Fibroblast of mammary gland (primary cell): ENCODE results near the gene SLC26A8.

Experiments used
- DNase-seq: peaks from one replicate; pipeline ENCODE4 v3.0.0-alpha.2; 2010; ENCODE audit warnings: low read depth
- H3K4me3 ChIP-seq: 2 replicates; pipeline ENCODE4 v1.5.1; 2011; ENCODE audit warnings: low read depth, mild to moderate bottlenecking, low read length, moderate library complexity; ENCODE audit not compliant: control insufficient read depth
- TF ChIP-seq, protein P1 (sequence below): conservative IDR thresholded peaks from 2 replicates; pipeline ENCODE4 v1.5.1; 2011; ENCODE audit warnings: low read depth, low read length, inconsistent platforms; ENCODE audit not compliant: control insufficient read depth, insufficient read depth

The SLC26A8 gene, protein sequence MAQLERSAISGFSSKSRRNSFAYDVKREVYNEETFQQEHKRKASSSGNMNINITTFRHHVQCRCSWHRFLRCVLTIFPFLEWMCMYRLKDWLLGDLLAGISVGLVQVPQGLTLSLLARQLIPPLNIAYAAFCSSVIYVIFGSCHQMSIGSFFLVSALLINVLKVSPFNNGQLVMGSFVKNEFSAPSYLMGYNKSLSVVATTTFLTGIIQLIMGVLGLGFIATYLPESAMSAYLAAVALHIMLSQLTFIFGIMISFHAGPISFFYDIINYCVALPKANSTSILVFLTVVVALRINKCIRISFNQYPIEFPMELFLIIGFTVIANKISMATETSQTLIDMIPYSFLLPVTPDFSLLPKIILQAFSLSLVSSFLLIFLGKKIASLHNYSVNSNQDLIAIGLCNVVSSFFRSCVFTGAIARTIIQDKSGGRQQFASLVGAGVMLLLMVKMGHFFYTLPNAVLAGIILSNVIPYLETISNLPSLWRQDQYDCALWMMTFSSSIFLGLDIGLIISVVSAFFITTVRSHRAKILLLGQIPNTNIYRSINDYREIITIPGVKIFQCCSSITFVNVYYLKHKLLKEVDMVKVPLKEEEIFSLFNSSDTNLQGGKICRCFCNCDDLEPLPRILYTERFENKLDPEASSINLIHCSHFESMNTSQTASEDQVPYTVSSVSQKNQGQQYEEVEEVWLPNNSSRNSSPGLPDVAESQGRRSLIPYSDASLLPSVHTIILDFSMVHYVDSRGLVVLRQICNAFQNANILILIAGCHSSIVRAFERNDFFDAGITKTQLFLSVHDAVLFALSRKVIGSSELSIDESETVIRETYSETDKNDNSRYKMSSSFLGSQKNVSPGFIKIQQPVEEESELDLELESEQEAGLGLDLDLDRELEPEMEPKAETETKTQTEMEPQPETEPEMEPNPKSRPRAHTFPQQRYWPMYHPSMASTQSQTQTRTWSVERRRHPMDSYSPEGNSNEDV

DNA sequence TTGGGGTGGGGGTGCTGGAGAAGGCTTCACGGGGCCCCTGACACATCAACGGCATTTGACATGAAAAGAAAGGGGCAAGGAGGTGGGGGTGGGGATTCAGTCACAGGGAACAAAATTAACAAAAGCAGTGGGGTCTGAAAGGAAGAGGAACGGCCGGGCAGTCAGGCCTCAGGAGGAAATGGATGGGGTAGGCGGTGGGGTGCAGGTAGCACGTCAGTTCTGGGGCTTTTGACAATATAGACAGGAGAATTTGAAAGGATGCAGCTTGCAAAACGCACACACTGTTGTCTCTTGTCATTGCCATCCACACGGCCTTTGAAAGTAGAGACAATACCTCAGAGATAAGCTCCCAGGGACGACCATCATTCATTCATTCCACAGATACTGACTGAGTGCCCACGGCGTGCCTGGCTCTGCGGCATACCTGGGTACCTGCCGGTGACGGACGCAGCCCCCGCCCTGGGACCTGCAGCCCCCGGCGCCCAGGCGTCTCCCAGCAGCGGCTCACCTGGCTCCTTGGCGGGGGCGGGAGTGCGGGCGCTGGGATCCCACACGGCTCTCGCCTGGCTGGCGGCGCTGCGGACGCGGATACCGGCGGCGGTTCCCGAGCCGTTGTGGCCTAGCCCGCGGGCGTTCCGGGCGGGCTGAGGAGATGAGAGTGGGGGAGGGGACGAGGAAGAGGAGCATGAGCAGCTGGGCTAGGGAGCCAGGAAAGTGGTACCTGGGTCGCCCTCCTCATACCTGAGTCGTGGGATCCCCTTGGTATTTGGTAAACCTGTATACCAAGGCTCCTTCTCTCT lies at the start of gene SLC26A8:
SLC26A8 (minus strand) TSS at position 646 of the 800 bp plus-strand sequence. CDS start 4,934 bp downstream, outside the sequence.
- no peak for DNase-seq
- TF ChIP-seq, protein P1, sequence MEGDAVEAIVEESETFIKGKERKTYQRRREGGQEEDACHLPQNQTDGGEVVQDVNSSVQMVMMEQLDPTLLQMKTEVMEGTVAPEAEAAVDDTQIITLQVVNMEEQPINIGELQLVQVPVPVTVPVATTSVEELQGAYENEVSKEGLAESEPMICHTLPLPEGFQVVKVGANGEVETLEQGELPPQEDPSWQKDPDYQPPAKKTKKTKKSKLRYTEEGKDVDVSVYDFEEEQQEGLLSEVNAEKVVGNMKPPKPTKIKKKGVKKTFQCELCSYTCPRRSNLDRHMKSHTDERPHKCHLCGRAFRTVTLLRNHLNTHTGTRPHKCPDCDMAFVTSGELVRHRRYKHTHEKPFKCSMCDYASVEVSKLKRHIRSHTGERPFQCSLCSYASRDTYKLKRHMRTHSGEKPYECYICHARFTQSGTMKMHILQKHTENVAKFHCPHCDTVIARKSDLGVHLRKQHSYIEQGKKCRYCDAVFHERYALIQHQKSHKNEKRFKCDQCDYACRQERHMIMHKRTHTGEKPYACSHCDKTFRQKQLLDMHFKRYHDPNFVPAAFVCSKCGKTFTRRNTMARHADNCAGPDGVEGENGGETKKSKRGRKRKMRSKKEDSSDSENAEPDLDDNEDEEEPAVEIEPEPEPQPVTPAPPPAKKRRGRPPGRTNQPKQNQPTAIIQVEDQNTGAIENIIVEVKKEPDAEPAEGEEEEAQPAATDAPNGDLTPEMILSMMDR, result no peak
- no peak within 1 kb of the TSS for H3K4me3 ChIP-seq

- no peak overlapping the region for H3K4me3 ChIP-seq
- DNase-seq, result no peak
- TF ChIP-seq, protein P1, result peak; percentile 2
Observed at GRCh38 chr6:36073587-36073986, 49.1 kb upstream of the SLC26A8 start.

DNA sequence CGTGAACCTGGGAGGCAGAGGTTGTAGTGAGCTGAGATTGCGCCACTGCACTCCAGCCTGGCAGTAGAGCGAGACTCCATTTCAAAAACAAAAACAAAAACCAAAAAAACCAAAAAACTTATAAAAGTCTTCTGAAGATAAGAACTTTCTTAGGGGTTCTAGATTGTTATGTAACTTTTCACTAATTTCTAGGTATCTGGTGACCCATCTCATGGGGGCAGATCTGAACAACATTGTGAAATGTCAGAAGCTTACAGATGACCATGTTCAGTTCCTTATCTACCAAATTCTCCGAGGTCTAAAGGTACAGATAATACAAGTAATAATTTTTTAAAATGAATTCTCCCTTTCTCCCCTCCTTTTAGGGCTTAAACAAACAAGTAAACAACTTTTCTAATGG lies 48.2 kb upstream of the SLC26A8 start:
- no peak for DNase-seq
- H3K4me3 ChIP-seq, result no peak overlapping the region
- TF ChIP-seq, protein P1, result no peak

DNA sequence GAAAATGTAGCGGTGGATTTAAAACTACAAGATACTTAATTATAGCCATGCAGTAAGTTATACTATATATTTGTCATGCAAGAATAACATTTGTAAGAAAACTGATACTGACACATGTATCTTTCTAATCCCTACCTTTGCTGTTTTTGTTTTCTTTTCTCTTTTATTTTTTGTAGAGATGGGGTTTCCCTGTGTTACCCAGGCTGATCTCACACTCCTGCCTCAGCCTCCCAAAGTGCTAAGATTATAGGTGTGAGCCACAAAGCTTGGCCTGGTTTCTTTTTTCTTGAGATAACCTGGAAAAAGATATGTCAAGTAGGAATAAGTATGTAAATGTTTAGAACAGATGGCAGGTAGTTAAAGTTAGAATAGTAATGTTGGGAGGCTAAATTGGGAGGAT lies 47.3 kb upstream of the SLC26A8 start:
- no peak overlapping the region for H3K4me3 ChIP-seq
- no peak for DNase-seq
- TF ChIP-seq, protein P1, result no peak

GRCh38 chr6:36071281-36071680 lies 46.8 kb upstream of the SLC26A8 start:
- H3K4me3 ChIP-seq, result no peak overlapping the region
- TF ChIP-seq, protein P1, result no peak
- no peak for DNase-seq

- H3K4me3 ChIP-seq, result no peak overlapping the region
- TF ChIP-seq, protein P1, result no peak
- DNase-seq, result no peak
Observed at GRCh38 chr6:36070252-36070651, 45.8 kb upstream of the SLC26A8 start.
